Measurements from ENCODE around the gene NSUN7.

The NSUN7 gene

DNA sequence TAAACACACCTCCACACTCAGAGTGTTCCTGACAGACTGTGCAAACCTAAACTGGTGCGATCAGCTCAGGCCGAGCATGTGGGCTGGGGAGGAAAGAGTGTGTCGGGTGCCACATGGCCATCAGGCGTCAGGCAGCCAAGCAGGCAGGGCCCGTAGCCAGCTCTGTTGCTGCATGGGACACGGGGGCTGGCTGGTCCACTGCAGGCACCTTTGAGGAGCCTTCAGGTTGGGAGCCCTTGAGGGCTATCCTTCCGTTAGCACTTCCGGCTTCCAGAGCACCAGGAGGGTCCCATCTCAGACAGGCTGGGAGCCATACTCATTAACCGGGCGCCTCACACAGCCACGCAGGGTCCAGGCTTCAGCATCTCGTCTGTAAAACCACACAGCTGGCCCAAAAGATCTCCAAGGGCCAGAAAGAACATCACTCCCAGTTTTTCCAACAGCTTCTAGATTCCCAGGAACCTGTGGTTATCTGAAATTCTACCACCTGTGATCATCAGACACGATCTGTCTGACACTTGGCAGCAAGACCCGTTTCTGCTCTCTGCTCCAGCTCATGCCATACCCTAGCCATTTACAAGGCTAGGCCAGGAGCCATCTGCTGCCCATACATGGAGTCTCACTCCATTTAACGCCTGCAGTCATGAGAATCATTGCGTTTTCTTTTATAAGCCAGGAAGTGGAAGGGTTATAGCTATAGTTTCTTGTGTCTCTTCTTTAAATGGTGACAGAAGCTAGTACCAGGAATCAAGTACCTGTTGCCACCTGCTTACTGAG lies 87.5 kb downstream of the NSUN7 start:
- no peak for TF ChIP-seq EZH2phosphoT487 (IDR thresholded peaks at IDR 0.05; ENCODE audit: borderline replicate concordance)
- TF ChIP-seq, protein P1, sequence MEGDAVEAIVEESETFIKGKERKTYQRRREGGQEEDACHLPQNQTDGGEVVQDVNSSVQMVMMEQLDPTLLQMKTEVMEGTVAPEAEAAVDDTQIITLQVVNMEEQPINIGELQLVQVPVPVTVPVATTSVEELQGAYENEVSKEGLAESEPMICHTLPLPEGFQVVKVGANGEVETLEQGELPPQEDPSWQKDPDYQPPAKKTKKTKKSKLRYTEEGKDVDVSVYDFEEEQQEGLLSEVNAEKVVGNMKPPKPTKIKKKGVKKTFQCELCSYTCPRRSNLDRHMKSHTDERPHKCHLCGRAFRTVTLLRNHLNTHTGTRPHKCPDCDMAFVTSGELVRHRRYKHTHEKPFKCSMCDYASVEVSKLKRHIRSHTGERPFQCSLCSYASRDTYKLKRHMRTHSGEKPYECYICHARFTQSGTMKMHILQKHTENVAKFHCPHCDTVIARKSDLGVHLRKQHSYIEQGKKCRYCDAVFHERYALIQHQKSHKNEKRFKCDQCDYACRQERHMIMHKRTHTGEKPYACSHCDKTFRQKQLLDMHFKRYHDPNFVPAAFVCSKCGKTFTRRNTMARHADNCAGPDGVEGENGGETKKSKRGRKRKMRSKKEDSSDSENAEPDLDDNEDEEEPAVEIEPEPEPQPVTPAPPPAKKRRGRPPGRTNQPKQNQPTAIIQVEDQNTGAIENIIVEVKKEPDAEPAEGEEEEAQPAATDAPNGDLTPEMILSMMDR (conservative IDR thresholded peaks at IDR 0.05; ENCODE audit: low read length) = no peak
- no peaks in the 10 kb centered on the region for H3K79me2 ChIP-seq (ENCODE audit: insufficient read depth, low read length)
- no peaks in the 10 kb centered on the region for H3K27me3 ChIP-seq (ENCODE audit: insufficient read depth, low read length, poor library complexity, severe bottlenecking)
- H4K20me1 ChIP-seq (ENCODE audit: insufficient read depth, low read length, poor library complexity, severe bottlenecking) = no peaks in the 10 kb centered on the region
- no peaks in the 10 kb centered on the region for H3K36me3 ChIP-seq (ENCODE audit: insufficient read depth, low read length)
- no peak overlapping the region for H3K4me2 ChIP-seq (ENCODE audit: low read depth, low read length, poor library complexity, severe bottlenecking)
- H3F3A ChIP-seq (ENCODE audit: low read depth) = no peaks in the 10 kb centered on the region
- H2AFZ ChIP-seq (ENCODE audit: low read length) = peak overlapping the region; percentile 6; the same call in 1 of the 2 replicates
- no peaks in the 10 kb centered on the region for H3K9me3 ChIP-seq (ENCODE audit: insufficient read depth, low read depth, low read length)
- H3K9ac ChIP-seq (ENCODE audit: low read depth, low read length, poor library complexity, severe bottlenecking) = no peak overlapping the region
- H3K4me3 ChIP-seq (ENCODE audit: low read length, poor library complexity, severe bottlenecking) = no peak overlapping the region
- no peaks in the 10 kb centered on the region for H3K4me1 ChIP-seq (ENCODE audit: insufficient read depth, low read length, poor library complexity, severe bottlenecking)
- H3K9me2 ChIP-seq (replicated peaks; ENCODE audit: low read depth, low read length) = no peaks in the 10 kb centered on the region

DNA sequence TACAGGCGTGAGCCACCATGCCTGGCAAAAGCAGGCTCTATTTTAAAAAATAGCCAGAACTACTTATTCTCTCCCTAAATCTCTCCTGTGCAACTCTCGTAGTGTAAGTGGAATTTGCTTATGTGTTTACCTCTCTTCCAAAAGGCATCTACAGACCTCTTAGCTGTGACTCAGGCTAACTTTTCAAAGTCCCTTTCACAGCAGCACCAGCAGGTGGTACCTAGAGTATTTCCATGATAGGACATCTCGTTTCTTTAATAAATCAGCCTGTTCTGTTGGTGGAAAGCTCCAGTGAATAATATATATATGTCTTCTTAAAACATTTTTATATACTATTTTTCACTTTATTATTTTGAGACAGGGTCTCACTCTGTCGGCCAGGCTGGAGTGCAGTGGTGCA lies 89.0 kb downstream of the NSUN7 start:
- Histone ChIP-seq H3K79me2 (ENCODE audit: insufficient read depth, low read length) (no peaks in the 10 kb centered on the region), H3K9me2 (replicated peaks; ENCODE audit: low read depth, low read length) (no peaks in the 10 kb centered on the region), H3K9ac (ENCODE audit: low read depth, low read length, poor library complexity, severe bottlenecking) (no peak overlapping the region), H3K4me2 (ENCODE audit: low read depth, low read length, poor library complexity, severe bottlenecking) (no peak overlapping the region), H3K27me3 (ENCODE audit: insufficient read depth, low read length, poor library complexity, severe bottlenecking) (no peaks in the 10 kb centered on the region), H4K20me1 (ENCODE audit: insufficient read depth, low read length, poor library complexity, severe bottlenecking) (no peaks in the 10 kb centered on the region), H3K36me3 (ENCODE audit: insufficient read depth, low read length) (no peaks in the 10 kb centered on the region), H2AFZ (ENCODE audit: low read length) (no peak overlapping the region), H3K4me3 (ENCODE audit: low read length, poor library complexity, severe bottlenecking) (no peak overlapping the region), H3F3A (ENCODE audit: low read depth) (no peaks in the 10 kb centered on the region), H3K9me3 (ENCODE audit: insufficient read depth, low read depth, low read length) (no peaks in the 10 kb centered on the region), H3K4me1 (ENCODE audit: insufficient read depth, low read length, poor library complexity, severe bottlenecking) (no peaks in the 10 kb centered on the region)
- TF ChIP-seq, protein P1 (conservative IDR thresholded peaks at IDR 0.05; ENCODE audit: low read length) = peak; percentile 24
- no peak for TF ChIP-seq EZH2phosphoT487 (IDR thresholded peaks at IDR 0.05; ENCODE audit: borderline replicate concordance)

DNA sequence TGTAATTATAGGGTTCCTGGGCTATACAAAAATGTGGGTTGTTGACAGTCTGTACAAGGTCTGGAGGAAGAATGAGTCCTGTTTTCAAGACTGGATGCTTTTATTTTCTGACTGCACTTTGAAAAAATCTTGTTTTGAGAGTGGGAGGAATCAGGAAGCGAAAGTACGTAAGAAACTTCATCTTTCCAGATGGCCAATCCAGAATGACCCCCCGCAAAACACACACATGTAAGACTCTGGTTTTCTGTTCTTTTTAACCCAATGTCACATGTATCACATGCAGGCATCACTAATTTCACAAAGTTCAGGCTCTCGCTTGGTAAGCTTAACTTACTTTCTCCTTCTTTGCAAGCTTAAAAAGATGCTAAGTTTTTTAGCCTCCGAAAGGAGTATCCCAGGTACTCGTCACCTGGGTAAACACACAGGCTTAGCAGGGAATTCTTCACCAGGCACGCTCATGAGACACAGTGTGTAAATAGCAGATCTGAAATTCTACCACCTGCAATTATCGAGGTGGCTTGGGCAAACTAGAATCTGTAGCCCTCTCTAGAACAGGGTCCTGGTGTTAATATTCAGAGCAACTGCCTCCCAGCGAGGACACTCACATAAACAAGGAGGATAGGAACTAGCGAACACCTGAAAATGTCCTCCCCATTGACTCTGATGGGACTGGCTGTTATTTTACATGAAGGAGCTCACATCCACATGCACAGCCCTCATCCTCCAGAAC lies 90.7 kb downstream of the NSUN7 start:
- H2AFZ ChIP-seq (ENCODE audit: low read length) = no peak overlapping the region
- H3K4me1 ChIP-seq (ENCODE audit: insufficient read depth, low read length, poor library complexity, severe bottlenecking) = no peaks in the 10 kb centered on the region
- H3K4me3 ChIP-seq (ENCODE audit: low read length, poor library complexity, severe bottlenecking) = no peak overlapping the region
- H3K9me3 ChIP-seq (ENCODE audit: insufficient read depth, low read depth, low read length) = no peaks in the 10 kb centered on the region
- TF ChIP-seq EZH2phosphoT487 (IDR thresholded peaks at IDR 0.05; ENCODE audit: borderline replicate concordance) = no peak
- TF ChIP-seq, protein P1 (conservative IDR thresholded peaks at IDR 0.05; ENCODE audit: low read length) = no peak
- no peaks in the 10 kb centered on the region for H3K79me2 ChIP-seq (ENCODE audit: insufficient read depth, low read length)
- no peaks in the 10 kb centered on the region for H3K9me2 ChIP-seq (replicated peaks; ENCODE audit: low read depth, low read length)
- no peaks in the 10 kb centered on the region for H3K27me3 ChIP-seq (ENCODE audit: insufficient read depth, low read length, poor library complexity, severe bottlenecking)
- no peaks in the 10 kb centered on the region for H3K36me3 ChIP-seq (ENCODE audit: insufficient read depth, low read length)
- H3F3A ChIP-seq (ENCODE audit: low read depth) = no peaks in the 10 kb centered on the region
- H3K4me2 ChIP-seq (ENCODE audit: low read depth, low read length, poor library complexity, severe bottlenecking) = no peak overlapping the region
- no peak overlapping the region for H3K9ac ChIP-seq (ENCODE audit: low read depth, low read length, poor library complexity, severe bottlenecking)
- no peaks in the 10 kb centered on the region for H4K20me1 ChIP-seq (ENCODE audit: insufficient read depth, low read length, poor library complexity, severe bottlenecking)

All from Loucy (cell line).